GM12891 (cell line): ENCODE measurements around the gene CMPK2.

Experiments
- PAX5 ChIP-seq: IDR thresholded peaks from 2 replicates; pipeline ENCODE4 v1.6.1; 2011; ENCODE audit warnings: low read length, moderate library complexity, mild to moderate bottlenecking; ENCODE audit not compliant: insufficient read depth, severe bottlenecking
- POLR2A ChIP-seq: IDR thresholded peaks from 2 replicates; pipeline ENCODE4 v1.6.1; 2011; ENCODE audit warnings: low read depth, low read length, control low read depth
- POLR2AphosphoS5 ChIP-seq: IDR thresholded peaks from 2 replicates; pipeline ENCODE4 v1.6.1; 2011; ENCODE audit warnings: low read depth, low read length, control low read depth
- POU2F2 ChIP-seq: IDR thresholded peaks from 2 replicates; pipeline ENCODE4 v1.6.1; 2011; ENCODE audit warnings: low read depth, mild to moderate bottlenecking, control low read depth, low read length, moderate library complexity
- SPI1 ChIP-seq: IDR thresholded peaks from 2 replicates; pipeline ENCODE4 v1.6.1; 2011; ENCODE audit warnings: low read depth, low read length, control low read depth
- TAF1 ChIP-seq: IDR thresholded peaks from 2 replicates; pipeline ENCODE4 v1.6.1; 2011; ENCODE audit warnings: low read depth, low read length, control low read depth

GRCh38 chr2:6854416-6854815 is 11.3 kb downstream of the CMPK2 start:
- no peak for TF ChIP-seq POLR2A
- no peak for TF ChIP-seq POU2F2
- no peak for TF ChIP-seq POLR2AphosphoS5
- no peak for TF ChIP-seq SPI1
- no peak for TF ChIP-seq TAF1
- TF ChIP-seq PAX5 = no peak
